ENCODE data around the gene SAP25.
"Not testable (repeated sequence)": the region's sequence is repeated elsewhere in the genome, so short reads cannot be mapped to it uniquely, and the experiment has no call there.

The SAP25 gene

DNA sequence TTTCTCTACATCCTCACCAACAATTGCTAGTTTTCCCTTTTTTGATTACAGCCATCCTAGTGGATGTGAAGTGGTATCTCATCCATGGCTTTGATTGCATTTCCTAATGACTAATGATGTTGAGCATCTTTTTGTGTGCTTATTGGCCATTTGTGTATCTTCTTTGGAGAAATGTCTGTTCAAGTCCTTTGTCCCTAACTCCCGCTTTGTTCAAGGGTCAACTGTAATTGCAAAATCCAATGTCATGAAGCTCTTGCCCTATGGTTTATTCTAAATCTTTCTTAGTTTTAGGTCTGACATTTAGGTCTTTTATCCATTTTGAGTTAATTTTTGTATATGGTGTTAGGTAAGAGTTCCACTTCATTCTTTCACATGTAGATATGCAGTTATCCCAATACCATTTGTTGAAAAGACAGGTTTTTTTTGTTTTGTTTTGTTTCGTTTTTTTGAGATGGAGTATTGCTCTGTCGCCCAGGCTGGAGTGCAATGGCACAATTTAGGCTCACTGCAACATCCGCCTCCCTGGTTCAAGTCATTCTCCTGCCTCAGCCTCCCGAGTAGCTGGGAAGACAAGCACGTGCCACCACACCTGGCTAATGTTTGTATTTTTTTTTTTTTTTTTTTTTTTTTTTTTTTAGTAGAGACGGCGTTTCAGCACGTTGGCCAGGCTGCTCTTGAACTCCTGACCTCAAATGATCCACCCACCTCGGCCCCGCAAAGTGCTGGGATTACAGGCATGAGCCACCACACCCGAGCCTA, 45.4 kb downstream of the SAP25 start:
- DNase-seq = not testable (repeated sequence)

DNA sequence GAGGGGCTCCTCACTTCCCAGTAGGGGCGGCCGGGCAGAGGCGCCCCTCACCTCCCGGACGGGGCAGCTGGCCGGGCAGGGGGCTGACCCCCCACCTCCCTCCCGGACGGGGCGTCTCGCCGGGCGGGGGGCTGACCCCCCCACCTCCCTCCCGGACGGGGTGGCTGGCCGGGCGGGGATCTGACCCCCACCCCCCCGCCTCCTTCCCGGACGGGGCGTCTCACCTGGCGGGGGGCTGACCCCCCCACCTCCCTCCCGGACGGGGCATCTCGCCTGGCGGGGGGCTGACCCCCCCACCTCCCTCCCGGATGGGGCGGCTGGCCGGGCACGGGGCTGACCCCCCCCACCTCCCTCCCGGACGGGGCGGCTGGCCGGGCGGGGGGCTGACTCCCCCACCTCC, 50.5 kb downstream of the SAP25 start:
- DNase-seq = not testable (repeated sequence)

Data from CD4-positive, alpha-beta T cell treated with Interleukin-21 for 1 hour (primary cell).